Esophagus squamous epithelium (tissue), 5 donors: Measurements from ENCODE around the gene TES. TPM values are rescaled to one million over a fixed set of nuclear protein-coding genes. Genes with fewer than 3 reads are reported as not detected.

Source experiments
- DNase-seq: peaks from one replicate; lab custom pipeline; 2025; lab: John Stamatoyannopoulos, UW
- H3K27ac ChIP-seq, 4 donors: fragments of 200-600 bp; sonication (generic); one replicate each; pipeline ENCODE4 v1.5.1; 2016 to 2019; ENCODE audit warnings: mild to moderate bottlenecking in 1 of 4
- H3K27me3 ChIP-seq, 4 donors: fragments of 200-600 bp; sonication (generic); 1 replicate in 3 of 4; 2 replicates in 1 of 4; pipeline versions ENCODE4 v1.5.1 to v1.6.0; 2017 to 2021; ENCODE audit warnings: antibody characterized with exemption in 1 of 4
- H3K36me3 ChIP-seq, 3 donors: fragments of 200-600 bp; sonication (generic); one replicate each; pipeline ENCODE4 v1.5.1; 2016 to 2019
- H3K4me1 ChIP-seq, 3 donors: fragments of 200-600 bp; sonication (generic); one replicate each; pipeline ENCODE4 v1.5.1; 2017 to 2019
- H3K4me3 ChIP-seq, 4 donors: fragments of 200-600 bp; sonication (generic); 1 replicate in 3 of 4; 2 replicates in 1 of 4; pipeline ENCODE4 v1.5.1; 2016 to 2019; ENCODE audit warnings: mild to moderate bottlenecking in 2 of 4, moderate library complexity in 1 of 4
- H3K9me3 ChIP-seq, 3 donors: fragments of 200-600 bp; sonication (generic); one replicate each; pipeline ENCODE4 v1.5.1; 2016 to 2019
- POLR2A ChIP-seq, 4 donors: fragments of 450-650 bp; IDR thresholded peaks; one replicate each; pipeline ENCODE4 v1.6.1; 2017; ENCODE audit warnings: antibody characterized with exemption in 4 of 4, mild to moderate bottlenecking in 4 of 4, moderate library complexity in 3 of 4
- WGBS, 2 donors: methylation state at CpG; one replicate each; pipeline ENCODE4 v1.1.5; 2018; 5-methylcytosine and 5-hydroxymethylcytosine counted together
- intact Hi-C: fragments of 100-400 bp; cut with DNase I; formaldehyde crosslinking; loops from one replicate; pipeline ENCODE4 v1.15.0; 2022
- total RNA-seq, 4 donors: library from RNA; depleted of rRNA; stranded (reverse); fragments of >200 nt; gene quantifications; one replicate each; pipeline ENCODE4 v1.1.0, GENCODE V29; 2016
- TF ChIP-seq, protein P1 (sequence below), 6 experiments: fragments of 450-650 bp in 4 of 6; fragments of 200-600 bp in 2 of 6; sonication (generic) in 2 of 6; IDR thresholded peaks; one replicate each; pipeline ENCODE4 v1.5.1; 2016 to 2019; ENCODE audit warnings: antibody characterized with exemption in 6 of 6, mild to moderate bottlenecking in 4 of 6, moderate library complexity in 4 of 6
- donor health status: DM: yes; HTN: yes; CAD: no.

The TES gene
- total RNA-seq, 4 donors from 2014 or later: 34.8 to 155 (median 67.0) TPM

DNA sequence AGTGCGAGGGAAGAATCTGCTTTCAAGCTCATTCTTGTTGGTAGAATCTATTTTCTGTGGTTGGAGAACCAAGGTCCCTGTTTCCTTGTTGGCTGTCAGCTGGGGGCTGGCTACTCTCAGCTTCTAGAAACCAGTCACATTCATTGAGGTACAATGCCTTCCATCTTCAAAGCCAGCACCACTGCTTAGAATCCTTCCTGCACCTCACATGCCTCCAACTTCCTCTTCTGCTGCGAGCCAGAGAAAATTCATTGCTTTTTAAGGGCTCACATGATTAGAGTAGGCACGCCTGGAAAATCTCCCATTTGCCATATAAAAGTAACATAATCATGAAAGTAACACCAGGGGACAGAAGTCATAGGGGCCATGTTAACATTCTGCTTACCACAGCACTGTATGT is 28.7 kb downstream of the TES start:
- no peaks in the 10 kb centered on the region for H3K9me3 ChIP-seq
- DNase-seq: no peak
- no peaks in the 10 kb centered on the region for H3K27me3 ChIP-seq
- WGBS, 2 donors: 79 to 84% methylated on average over 3 of the region's 3 CpGs
- peak overlapping the region in 1 of 4 donors; percentile 24 for H3K27ac ChIP-seq
- no peak for TF ChIP-seq POLR2A (IDR thresholded peaks at IDR 0.05)
- H3K4me1 ChIP-seq: peaks cover 0 to 1% (median 0%) of the 10 kb centered on the region in 3 donors
- peaks cover 0 to 30% (median 0%) of the 10 kb centered on the region in 3 donors for H3K36me3 ChIP-seq
- intact Hi-C loops: loop anchor here (5.0 kb wide), 1 partner anchor 62 kb away; no protein-coding TSS in a partner anchor
- no peak overlapping the region for H3K4me3 ChIP-seq

DNA sequence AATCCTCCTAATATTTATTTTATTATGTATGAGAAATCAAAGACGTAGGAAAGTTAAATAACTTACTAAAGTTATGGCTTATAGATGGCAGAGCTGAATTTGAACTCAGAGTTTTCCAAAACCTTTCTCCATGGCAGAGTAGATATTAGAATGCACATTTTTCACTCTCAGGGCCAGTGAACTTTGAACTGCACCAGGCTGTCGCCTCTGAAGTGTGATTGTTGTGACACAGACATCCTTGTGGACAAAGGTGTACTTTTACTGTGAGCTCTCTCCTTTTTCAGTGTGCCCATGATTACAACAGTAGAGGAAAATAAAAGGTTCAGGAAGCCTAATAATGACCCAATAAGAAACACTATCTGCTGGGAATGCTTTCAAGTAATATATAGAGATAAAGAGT is 29.1 kb downstream of the TES start:
- TF ChIP-seq, protein P1, sequence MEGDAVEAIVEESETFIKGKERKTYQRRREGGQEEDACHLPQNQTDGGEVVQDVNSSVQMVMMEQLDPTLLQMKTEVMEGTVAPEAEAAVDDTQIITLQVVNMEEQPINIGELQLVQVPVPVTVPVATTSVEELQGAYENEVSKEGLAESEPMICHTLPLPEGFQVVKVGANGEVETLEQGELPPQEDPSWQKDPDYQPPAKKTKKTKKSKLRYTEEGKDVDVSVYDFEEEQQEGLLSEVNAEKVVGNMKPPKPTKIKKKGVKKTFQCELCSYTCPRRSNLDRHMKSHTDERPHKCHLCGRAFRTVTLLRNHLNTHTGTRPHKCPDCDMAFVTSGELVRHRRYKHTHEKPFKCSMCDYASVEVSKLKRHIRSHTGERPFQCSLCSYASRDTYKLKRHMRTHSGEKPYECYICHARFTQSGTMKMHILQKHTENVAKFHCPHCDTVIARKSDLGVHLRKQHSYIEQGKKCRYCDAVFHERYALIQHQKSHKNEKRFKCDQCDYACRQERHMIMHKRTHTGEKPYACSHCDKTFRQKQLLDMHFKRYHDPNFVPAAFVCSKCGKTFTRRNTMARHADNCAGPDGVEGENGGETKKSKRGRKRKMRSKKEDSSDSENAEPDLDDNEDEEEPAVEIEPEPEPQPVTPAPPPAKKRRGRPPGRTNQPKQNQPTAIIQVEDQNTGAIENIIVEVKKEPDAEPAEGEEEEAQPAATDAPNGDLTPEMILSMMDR (IDR thresholded peaks at IDR 0.05): no peak
- no peak for TF ChIP-seq POLR2A (IDR thresholded peaks at IDR 0.05)
- Histone ChIP-seq H3K27ac (peak overlapping the region in 1 of 4 donors; percentile 24), H3K4me3 (no peak overlapping the region), H3K9me3 (peaks cover 0 to 3% (median 3%) of the 10 kb centered on the region in 3 donors), H3K4me1 (no peaks in the 10 kb centered on the region), H3K27me3 (no peaks in the 10 kb centered on the region), H3K36me3 (peaks cover 0 to 34% (median 0%) of the 10 kb centered on the region in 3 donors)
- intact Hi-C loops: loop anchor here (5.0 kb wide), 1 partner anchor 62 kb away; no protein-coding TSS in a partner anchor
- 78 to 83% methylated on average over 2 of the region's 2 CpGs for WGBS, 2 donors
- no peak for DNase-seq

DNA sequence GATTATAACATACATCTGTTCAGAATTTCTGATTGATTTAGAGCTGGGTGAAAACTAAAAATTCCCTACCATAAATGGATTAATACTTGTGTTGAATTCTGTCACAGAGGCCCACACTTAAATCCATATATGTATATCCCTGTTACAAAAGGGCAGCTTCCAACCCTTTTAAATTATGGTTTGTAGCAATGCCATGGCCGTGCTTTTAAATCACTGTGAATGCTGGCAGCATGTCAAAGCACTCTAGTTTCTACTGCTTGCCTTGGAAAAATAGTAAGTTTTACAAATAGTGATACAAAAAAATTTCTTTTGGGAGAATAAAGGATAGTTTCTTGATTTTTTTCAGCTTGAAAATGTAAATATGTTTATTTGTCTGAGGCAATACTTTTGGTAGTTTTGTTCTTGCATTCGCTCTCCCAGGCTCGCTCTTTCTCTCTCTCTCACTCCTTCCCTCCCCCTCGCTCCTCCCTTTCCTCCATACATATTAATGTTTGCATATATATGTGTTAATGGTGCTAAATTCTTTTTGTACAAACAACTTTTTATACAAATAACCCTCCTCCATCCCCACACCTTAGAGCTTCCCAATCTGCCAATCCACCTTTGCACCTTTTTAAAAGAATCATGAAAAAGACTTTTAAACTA is 29.8 kb downstream of the TES start:
- H3K9me3 ChIP-seq: peaks cover 0 to 10% (median 7%) of the 10 kb centered on the region in 3 donors
- H3K27me3 ChIP-seq: no peaks in the 10 kb centered on the region
- WGBS, 2 donors: 67 to 80% methylated on average over 4 of the region's 4 CpGs
- TF ChIP-seq, protein P1 (IDR thresholded peaks at IDR 0.05): no peak
- TF ChIP-seq POLR2A (IDR thresholded peaks at IDR 0.05): no peak
- H3K27ac ChIP-seq: no peak overlapping the region
- peaks cover 0 to 41% (median 0%) of the 10 kb centered on the region in 3 donors for H3K36me3 ChIP-seq
- DNase-seq: no peak
- intact Hi-C loops: no loop called here
- no peaks in the 10 kb centered on the region for H3K4me1 ChIP-seq
- H3K4me3 ChIP-seq: no peak overlapping the region

DNA sequence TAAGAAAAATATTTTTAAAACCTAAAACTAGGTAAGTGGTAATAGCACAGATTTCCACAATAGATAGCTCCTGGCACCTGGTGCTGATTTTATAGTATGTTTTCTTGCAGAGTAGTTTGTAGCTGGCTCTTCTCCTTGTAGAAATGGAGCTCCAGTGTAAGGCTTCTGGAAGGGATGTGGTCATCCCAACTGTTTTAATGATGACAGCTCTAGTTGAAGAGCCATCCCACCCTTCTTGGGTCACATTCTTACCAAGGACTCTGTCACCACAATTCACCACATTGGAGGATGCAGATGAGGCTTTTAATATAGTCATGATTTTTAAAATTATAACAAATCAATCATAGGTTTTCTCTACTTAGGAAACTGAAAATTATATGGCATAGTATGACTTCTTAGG is 31.0 kb downstream of the TES start:
- TF ChIP-seq, protein P1 (IDR thresholded peaks at IDR 0.05): no peak
- TF ChIP-seq POLR2A (IDR thresholded peaks at IDR 0.05): no peak
- Histone ChIP-seq H3K9me3 (peaks cover 0 to 10% (median 7%) of the 10 kb centered on the region in 3 donors), H3K36me3 (peaks cover 0 to 53% (median 0%) of the 10 kb centered on the region in 3 donors), H3K27ac (no peak overlapping the region), H3K4me1 (no peaks in the 10 kb centered on the region), H3K27me3 (no peaks in the 10 kb centered on the region), H3K4me3 (no peak overlapping the region)
- intact Hi-C loops: no loop called here
- DNase-seq: no peak

DNA sequence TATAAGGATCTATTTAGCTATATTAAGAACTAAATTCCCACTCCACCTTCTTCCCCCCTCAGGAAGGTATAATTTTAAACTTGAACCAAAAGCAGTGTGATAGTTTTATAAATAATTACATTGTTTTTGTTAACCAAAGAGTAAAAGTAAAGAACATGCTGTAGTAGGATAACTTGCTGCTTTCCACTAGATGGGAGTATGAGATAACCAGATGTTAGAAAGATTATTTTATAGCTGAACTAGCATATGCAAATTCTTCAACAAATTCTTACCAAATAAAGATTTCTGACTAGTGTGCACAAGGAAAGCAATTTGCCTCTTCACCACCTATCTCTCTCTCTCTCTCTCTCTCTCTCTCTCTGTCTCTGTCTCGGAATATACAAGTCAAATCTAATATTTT is 31.8 kb downstream of the TES start:
- H3K4me1 ChIP-seq: no peaks in the 10 kb centered on the region
- H3K4me3 ChIP-seq: no peak overlapping the region
- no peak overlapping the region for H3K27ac ChIP-seq
- peaks cover 0 to 10% (median 7%) of the 10 kb centered on the region in 3 donors for H3K9me3 ChIP-seq
- no peaks in the 10 kb centered on the region for H3K27me3 ChIP-seq
- no peak for TF ChIP-seq POLR2A (IDR thresholded peaks at IDR 0.05)
- TF ChIP-seq, protein P1 (IDR thresholded peaks at IDR 0.05): no peak
- no peak for DNase-seq
- peaks cover 0 to 54% (median 0%) of the 10 kb centered on the region in 3 donors for H3K36me3 ChIP-seq
- 83% methylated on average over 1 of the region's 1 CpG for WGBS, 2 donors
- intact Hi-C loops: no loop called here
